ENCODE data around the gene ETFB. TPM values are rescaled to one million over a fixed set of nuclear protein-coding genes. Genes with fewer than 3 reads are reported as not detected.

ETFB gene
- total RNA-seq, 8 experiments from 2014 or later, result 64.7 to 217 (median 144) TPM

GRCh38 chr19:51391073-51391611, 25.0 kb upstream of the ETFB start:
- H3K27ac ChIP-seq, result no peak overlapping the region
- in situ Hi-C loops (cut with MboI; ENCODE audit: low pct_unique_long_range_greater_than_20kb in 2 of 9, low sequenced_read_pairs in 9 of 9, unreplicated experiment in 9 of 9), result no loop called here
- 50 to 100% (median 72%) methylated on average over 2 to 4 of the region's 8 CpGs; no CpG with 5 or more reads in 5 of the 10 experiments for WGBS, 10 experiments
- ATAC-seq (replicated peaks in 6 of 8), result no peak
- H3K4me3 ChIP-seq, result no peak overlapping the region
- H3K4me1 ChIP-seq (replicated peaks in 1 of 2), result peaks cover 3 to 4% of the 10 kb centered on the region in 2 donors

- WGBS, 10 experiments, result no CpG with 5 or more reads among the region's 14 CpGs
- ATAC-seq (replicated peaks in 6 of 8), result no peak
- in situ Hi-C loops (cut with MboI; ENCODE audit: low pct_unique_long_range_greater_than_20kb in 2 of 9, low sequenced_read_pairs in 9 of 9, unreplicated experiment in 9 of 9), result no loop called here
- Histone ChIP-seq H3K27ac (no peak overlapping the region), H3K4me3 (no peak overlapping the region), H3K4me1 (replicated peaks in 1 of 2) (peaks cover 3 to 4% of the 10 kb centered on the region in 2 donors)
These were observed 23.0 kb upstream of the ETFB start for GRCh38 chr19:51389143-51389542.

GRCh38 chr19:51387924-51388389, 21.8 kb upstream of the ETFB start, which contains the start of gene LIM2:
LIM2 (minus strand) TSS chr19:51387974; CDS start chr19:51387443, 531 bp downstream.
- ATAC-seq (replicated peaks in 6 of 8), result no peak
- WGBS, 10 experiments, result 81 to 96% methylated on average over 5 to 11 of the region's 15 CpGs; no CpG with 5 or more reads in 8 of the 10 experiments

GRCh38 chr19:51386882-51387520, 20.8 kb upstream of the ETFB start:
- 17 to 94% (median 85%) methylated on average over 1 to 8 of the region's 14 CpGs; no CpG with 5 or more reads in 3 of the 10 experiments for WGBS, 10 experiments
- in situ Hi-C loops (cut with MboI; ENCODE audit: low pct_unique_long_range_greater_than_20kb in 2 of 9, low sequenced_read_pairs in 9 of 9, unreplicated experiment in 9 of 9), result no loop called here
- no peak overlapping the region for H3K27ac ChIP-seq
- no peak for ATAC-seq (replicated peaks in 6 of 8)
- peaks cover 0 to 3% of the 10 kb centered on the region in 2 donors for H3K4me1 ChIP-seq (replicated peaks in 1 of 2)
- no peak overlapping the region for H3K4me3 ChIP-seq

More at GRCh38 chr19:51387924-51388389, 21.8 kb upstream of the ETFB start, which contains the start of gene LIM2:
- in situ Hi-C loops (cut with MboI; ENCODE audit: low pct_unique_long_range_greater_than_20kb in 2 of 9, low sequenced_read_pairs in 9 of 9, unreplicated experiment in 9 of 9), result no loop called here
- Histone ChIP-seq H3K4me3 (no peak within 1 kb of the TSS), H3K27ac (no peak within 1 kb of the TSS), H3K4me1 (replicated peaks in 1 of 2) (peaks cover 0 to 3% of the 10 kb centered on the region in 2 donors)

GRCh38 chr19:51382004-51382403, 15.8 kb upstream of the ETFB start:
- 60 to 92% (median 80%) methylated on average over 1 to 3 of the region's 4 CpGs; no CpG with 5 or more reads in 7 of the 10 experiments for WGBS, 10 experiments
- no peak overlapping the region for H3K4me3 ChIP-seq
- in situ Hi-C loops (cut with MboI; ENCODE audit: low pct_unique_long_range_greater_than_20kb in 2 of 9, low sequenced_read_pairs in 9 of 9, unreplicated experiment in 9 of 9), result no loop called here
- H3K4me1 ChIP-seq (replicated peaks in 1 of 2), result no peaks in the 10 kb centered on the region
- H3K27ac ChIP-seq, result no peak overlapping the region
- ATAC-seq (replicated peaks in 6 of 8), result no peak

GRCh38 chr19:51380379-51380778, 14.2 kb upstream of the ETFB start:
- ATAC-seq (replicated peaks in 6 of 8), result no peak
- Histone ChIP-seq H3K4me1 (replicated peaks in 1 of 2) (no peaks in the 10 kb centered on the region), H3K4me3 (no peak overlapping the region), H3K27ac (no peak overlapping the region)
- in situ Hi-C loops (cut with MboI; ENCODE audit: low pct_unique_long_range_greater_than_20kb in 2 of 9, low sequenced_read_pairs in 9 of 9, unreplicated experiment in 9 of 9), result no loop called here
- WGBS, 10 experiments, result no CpG with 5 or more reads among the region's 9 CpGs

GRCh38 chr19:51377422-51377821, 11.2 kb upstream of the ETFB start:
- ATAC-seq (replicated peaks in 6 of 8), result no peak
- Histone ChIP-seq H3K4me3 (no peak overlapping the region), H3K27ac (no peak overlapping the region), H3K4me1 (replicated peaks in 1 of 2) (no peaks in the 10 kb centered on the region)
- WGBS, 10 experiments, result 50 to 96% (median 93%) methylated on average over 1 to 2 of the region's 2 CpGs; no CpG with 5 or more reads in 7 of the 10 experiments
- in situ Hi-C loops (cut with MboI; ENCODE audit: low pct_unique_long_range_greater_than_20kb in 2 of 9, low sequenced_read_pairs in 9 of 9, unreplicated experiment in 9 of 9), result no loop called here

- no peak overlapping the region for H3K27ac ChIP-seq
- WGBS, 10 experiments, result 10 to 87% (median 68%) methylated on average over 1 to 5 of the region's 11 CpGs; no CpG with 5 or more reads in 4 of the 10 experiments
- H3K4me1 ChIP-seq (replicated peaks in 1 of 2), result no peaks in the 10 kb centered on the region
- in situ Hi-C loops (cut with MboI; ENCODE audit: low pct_unique_long_range_greater_than_20kb in 2 of 9, low sequenced_read_pairs in 9 of 9, unreplicated experiment in 9 of 9), result no loop called here
- H3K4me3 ChIP-seq, result no peak overlapping the region
- no peak for ATAC-seq (replicated peaks in 6 of 8)
These were observed 9.5 kb upstream of the ETFB start for GRCh38 chr19:51375504-51376221.

GRCh38 chr19:51372649-51373504, 6.7 kb upstream of the ETFB start, which contains the start of gene NKG7:
NKG7 (minus strand) TSS chr19:51372654; CDS start chr19:51372535, 119 bp downstream.
- in situ Hi-C loops (cut with MboI; ENCODE audit: low pct_unique_long_range_greater_than_20kb in 2 of 9, low sequenced_read_pairs in 9 of 9, unreplicated experiment in 9 of 9), result no loop called here
- ATAC-seq (replicated peaks in 6 of 8), result no peak
- Histone ChIP-seq H3K4me3 (no peak within 1 kb of the TSS), H3K4me1 (replicated peaks in 1 of 2) (peaks cover 3 to 5% of the 10 kb centered on the region in 2 donors), H3K27ac (no peak within 1 kb of the TSS)
- 40 to 89% (median 80%) methylated on average over 1 to 3 of the region's 9 CpGs; no CpG with 5 or more reads in 5 of the 10 experiments for WGBS, 10 experiments

- no peak overlapping the region for H3K4me3 ChIP-seq
- in situ Hi-C loops (cut with MboI; ENCODE audit: low pct_unique_long_range_greater_than_20kb in 2 of 9, low sequenced_read_pairs in 9 of 9, unreplicated experiment in 9 of 9), result no loop called here
- WGBS, 10 experiments, result 60 to 85% (median 81%) methylated on average over 1 to 8 of the region's 18 CpGs; no CpG with 5 or more reads in 6 of the 10 experiments
- ATAC-seq (replicated peaks in 6 of 8), result no peak
- no peak overlapping the region for H3K27ac ChIP-seq
- peaks cover 3 to 5% of the 10 kb centered on the region in 2 donors for H3K4me1 ChIP-seq (replicated peaks in 1 of 2)
These were observed 5.9 kb upstream of the ETFB start for GRCh38 chr19:51372021-51372648.

GRCh38 chr19:51371186-51371690, 5.0 kb upstream of the ETFB start:
- peaks cover 3 to 5% of the 10 kb centered on the region in 2 donors for H3K4me1 ChIP-seq (replicated peaks in 1 of 2)
- ATAC-seq (replicated peaks in 6 of 8), result no peak
- WGBS, 10 experiments, result 43 to 100% (median 75%) methylated on average over 1 to 5 of the region's 8 CpGs; no CpG with 5 or more reads in 3 of the 10 experiments
- H3K27ac ChIP-seq, result no peak overlapping the region
- in situ Hi-C loops (cut with MboI; ENCODE audit: low pct_unique_long_range_greater_than_20kb in 2 of 9, low sequenced_read_pairs in 9 of 9, unreplicated experiment in 9 of 9), result no loop called here
- H3K4me3 ChIP-seq, result no peak overlapping the region

- 54 to 92% (median 85%) methylated on average over 2 to 4 of the region's 4 CpGs; no CpG with 5 or more reads in 4 of the 10 experiments for WGBS, 10 experiments
- Histone ChIP-seq H3K4me3 (no peak overlapping the region), H3K4me1 (replicated peaks in 1 of 2) (peaks cover 8 to 9% of the 10 kb centered on the region in 2 donors), H3K27ac (no peak overlapping the region)
- no peak for ATAC-seq (replicated peaks in 6 of 8)
- in situ Hi-C loops (cut with MboI; ENCODE audit: low pct_unique_long_range_greater_than_20kb in 2 of 9, low sequenced_read_pairs in 9 of 9, unreplicated experiment in 9 of 9), result no loop called here
These were observed 4.0 kb upstream of the ETFB start for GRCh38 chr19:51370230-51370629.
